Lower leg skin (tissue), 3 donors: ENCODE data around the gene TSPAN2.

ENCODE experiments used
- POLR2A ChIP-seq, 2 donors: fragments of 450-650 bp; IDR thresholded peaks; one replicate each; pipeline ENCODE4 v1.6.1; 2016 to 2017; ENCODE audit warnings: antibody characterized with exemption in 2 of 2, mild to moderate bottlenecking in 1 of 2, moderate library complexity in 1 of 2
- TF ChIP-seq, protein P1 (sequence below), 3 donors: fragments of 450-650 bp; IDR thresholded peaks; one replicate each; pipeline ENCODE4 v1.5.1; 2016; ENCODE audit warnings: antibody characterized with exemption in 3 of 3, mild to moderate bottlenecking in 3 of 3, moderate library complexity in 2 of 3

DNA sequence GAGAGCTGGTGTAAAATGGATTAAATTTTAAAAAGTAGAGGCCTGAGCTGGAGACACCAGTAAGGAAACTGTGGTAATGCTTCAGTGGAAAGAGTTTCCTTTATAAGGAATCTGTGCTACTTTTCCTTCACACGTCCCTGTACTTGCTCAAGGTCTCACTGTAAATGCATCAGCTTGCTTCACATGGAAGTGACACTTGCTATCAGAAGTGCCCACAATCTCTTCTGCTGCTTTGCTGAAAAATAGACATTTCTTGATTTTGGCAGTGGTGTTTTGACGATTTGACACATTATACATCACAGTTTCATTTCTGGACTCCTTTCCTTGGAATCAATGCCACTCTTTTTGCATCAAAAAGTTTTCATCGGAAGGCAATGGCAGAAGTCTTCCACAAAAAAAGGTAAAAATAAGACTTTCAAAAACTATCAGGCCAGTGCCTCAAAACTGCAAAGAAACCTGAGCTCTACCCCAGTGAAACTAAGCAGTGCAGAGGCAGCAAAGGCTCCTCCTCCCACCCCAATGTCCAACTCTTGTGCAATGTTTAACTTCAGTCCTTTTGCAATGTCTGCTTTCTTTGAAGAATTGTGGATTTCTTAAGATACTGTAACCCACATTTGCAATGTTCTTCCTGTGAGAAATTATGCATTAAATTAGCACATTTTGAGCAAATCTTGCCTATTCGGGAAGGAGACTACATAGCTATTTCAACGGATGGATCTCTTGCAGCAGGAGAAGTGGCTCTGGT lies 18.4 kb upstream of the TSPAN2 start:
- no peak for TF ChIP-seq POLR2A (IDR thresholded peaks at IDR 0.05)
- TF ChIP-seq, protein P1, sequence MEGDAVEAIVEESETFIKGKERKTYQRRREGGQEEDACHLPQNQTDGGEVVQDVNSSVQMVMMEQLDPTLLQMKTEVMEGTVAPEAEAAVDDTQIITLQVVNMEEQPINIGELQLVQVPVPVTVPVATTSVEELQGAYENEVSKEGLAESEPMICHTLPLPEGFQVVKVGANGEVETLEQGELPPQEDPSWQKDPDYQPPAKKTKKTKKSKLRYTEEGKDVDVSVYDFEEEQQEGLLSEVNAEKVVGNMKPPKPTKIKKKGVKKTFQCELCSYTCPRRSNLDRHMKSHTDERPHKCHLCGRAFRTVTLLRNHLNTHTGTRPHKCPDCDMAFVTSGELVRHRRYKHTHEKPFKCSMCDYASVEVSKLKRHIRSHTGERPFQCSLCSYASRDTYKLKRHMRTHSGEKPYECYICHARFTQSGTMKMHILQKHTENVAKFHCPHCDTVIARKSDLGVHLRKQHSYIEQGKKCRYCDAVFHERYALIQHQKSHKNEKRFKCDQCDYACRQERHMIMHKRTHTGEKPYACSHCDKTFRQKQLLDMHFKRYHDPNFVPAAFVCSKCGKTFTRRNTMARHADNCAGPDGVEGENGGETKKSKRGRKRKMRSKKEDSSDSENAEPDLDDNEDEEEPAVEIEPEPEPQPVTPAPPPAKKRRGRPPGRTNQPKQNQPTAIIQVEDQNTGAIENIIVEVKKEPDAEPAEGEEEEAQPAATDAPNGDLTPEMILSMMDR (IDR thresholded peaks at IDR 0.05) = no peak
